Testis (tissue), 5 donors: Measurements from ENCODE around the gene BPIFB4. TPM values are rescaled to one million over a fixed set of nuclear protein-coding genes. Genes with fewer than 3 reads are reported as not detected.

Source experiments
- DNase-seq: peaks from one replicate; pipeline ENCODE4 v3.0.0-alpha.2; 2019
- H3K27ac ChIP-seq, 2 donors: fragments of 200-600 bp; sonication (generic); one replicate each; pipeline ENCODE4 v1.5.1; 2019
- H3K27me3 ChIP-seq: fragments of 200-600 bp; sonication (generic); one replicate; pipeline ENCODE4 v1.5.1; 2019
- H3K36me3 ChIP-seq: fragments of 200-600 bp; sonication (generic); one replicate; pipeline ENCODE4 v1.5.1; 2017; ENCODE audit warnings: low read depth; ENCODE audit errors: missing control alignments
- H3K4me1 ChIP-seq: fragments of 200-600 bp; sonication (generic); one replicate; pipeline ENCODE4 v1.5.1; 2019
- H3K4me3 ChIP-seq, 2 donors: fragments of 200-600 bp; sonication (generic); one replicate each; pipeline ENCODE4 v1.5.1; 2017 to 2019
- H3K9me3 ChIP-seq: fragments of 200-600 bp; sonication (generic); one replicate; pipeline ENCODE4 v1.5.1; 2017
- CTCF ChIP-seq, 3 experiments: fragments of 450-650 bp in 2 of 3; fragments of 200-600 bp in 1 of 3; sonication (generic) in 1 of 3; IDR thresholded peaks; one replicate each; pipeline ENCODE4 v1.5.1; 2016 to 2019; ENCODE audit warnings: antibody characterized with exemption in 3 of 3, mild to moderate bottlenecking in 2 of 3, moderate library complexity in 1 of 3
- POLR2A ChIP-seq: fragments of 450-650 bp; IDR thresholded peaks from one replicate; pipeline ENCODE4 v1.6.1; 2017; ENCODE audit warnings: antibody characterized with exemption, mild to moderate bottlenecking, moderate library complexity
- WGBS, 2 donors: methylation state at CpG; one replicate each; pipeline ENCODE4 v1.1.5; 2018; 5-methylcytosine and 5-hydroxymethylcytosine counted together
- intact Hi-C: fragments of 100-400 bp; cut with DNase I; formaldehyde crosslinking; loops from one replicate; pipeline ENCODE4 v1.15.1; 2023; ENCODE audit warnings: low total_unique reads
- long read RNA-seq, 2 donors: transcript quantifications; one replicate each; lab custom pipeline, GENCODE V29; 2026
- polyA plus RNA-seq: library from polyadenylated mRNA; stranded (reverse); fragments of 350-450 nt; fragmentation: Illumina TruSeq; extraction: RNeasy Lipid Tissue Mini Kit (QIAGEN cat#74804); gene quantifications from one replicate; pipeline ENCODE4 v1.2.3, GENCODE V29; 2014; ENCODE audit warnings: low read depth, low replicate concordance; ENCODE audit not compliant: insufficient read depth
- total RNA-seq, 2 donors: library from RNA; depleted of rRNA; stranded (reverse); fragments of >200 nt; gene quantifications; one replicate each; pipeline ENCODE4 v1.2.3, GENCODE V29; 2016

Gene BPIFB4
- total RNA-seq (1 to 10 TPM; 1.1 to 1.2 TPM), polyA plus RNA-seq (1.7 TPM)
- long read RNA-seq, donor 1: 0 reads
- long read RNA-seq, donor 2: 0 reads

- intact Hi-C loops: no loop called here
- DNase-seq: no peak
- H3K36me3 ChIP-seq: no peaks in the 10 kb centered on the region
- H3K27me3 ChIP-seq: no peaks in the 10 kb centered on the region
- H3K9me3 ChIP-seq: no peaks in the 10 kb centered on the region
- 74 to 89% methylated on average over 2 of the region's 2 CpGs for WGBS, 2 donors
- no peak within 1 kb of the TSS for H3K4me3 ChIP-seq
- H3K27ac ChIP-seq: no peak within 1 kb of the TSS
- no peaks in the 10 kb centered on the region for H3K4me1 ChIP-seq
- no peak for TF ChIP-seq POLR2A
- TF ChIP-seq CTCF (IDR thresholded peaks at IDR 0.05): no peak
Measured at GRCh38 chr20:33079259-33079658, at the start of gene BPIFB4. BPIFB4 (plus strand) TSS chr20:33079643; CDS start chr20:33081527, 1,884 bp downstream.

GRCh38 chr20:33030076-33030475 lies 49.4 kb upstream of the BPIFB4 start:
- no peaks in the 10 kb centered on the region for H3K27me3 ChIP-seq
- H3K4me1 ChIP-seq: no peaks in the 10 kb centered on the region
- no peaks in the 10 kb centered on the region for H3K36me3 ChIP-seq
- H3K4me3 ChIP-seq: no peak overlapping the region
- no peaks in the 10 kb centered on the region for H3K9me3 ChIP-seq
- WGBS, 2 donors: 83% methylated on average over 9 of the region's 9 CpGs
- DNase-seq: no peak
- intact Hi-C loops: no loop called here
- H3K27ac ChIP-seq: no peak overlapping the region
- TF ChIP-seq CTCF (IDR thresholded peaks at IDR 0.05): no peak
- no peak for TF ChIP-seq POLR2A

- H3K36me3 ChIP-seq: no peaks in the 10 kb centered on the region
- intact Hi-C loops: no loop called here
- H3K4me1 ChIP-seq: no peaks in the 10 kb centered on the region
- no peak for DNase-seq
- WGBS, 2 donors: 82 to 85% methylated on average over 6 of the region's 6 CpGs
- H3K4me3 ChIP-seq: no peak overlapping the region
- no peak for TF ChIP-seq CTCF (IDR thresholded peaks at IDR 0.05)
- no peak for TF ChIP-seq POLR2A
- H3K9me3 ChIP-seq: no peaks in the 10 kb centered on the region
- no peaks in the 10 kb centered on the region for H3K27me3 ChIP-seq
- no peak overlapping the region for H3K27ac ChIP-seq
Measured at GRCh38 chr20:33030569-33030968, 48.9 kb upstream of the BPIFB4 start.

GRCh38 chr20:33031531-33031930 lies 47.9 kb upstream of the BPIFB4 start, which contains the start of gene BPIFB6:
BPIFB6 (plus strand) TSS chr20:33031648; CDS start chr20:33031648, 0 bp downstream.
- intact Hi-C loops: no loop called here
- DNase-seq: no peak
- no peak within 1 kb of the TSS for H3K4me3 ChIP-seq
- 67 to 98% methylated on average over 3 to 10 of the region's 10 CpGs for WGBS, 2 donors
- H3K27ac ChIP-seq: no peak within 1 kb of the TSS
- no peaks in the 10 kb centered on the region for H3K36me3 ChIP-seq
- H3K4me1 ChIP-seq: no peaks in the 10 kb centered on the region
- no peaks in the 10 kb centered on the region for H3K27me3 ChIP-seq
- no peaks in the 10 kb centered on the region for H3K9me3 ChIP-seq
- no peak for TF ChIP-seq POLR2A
- TF ChIP-seq CTCF (IDR thresholded peaks at IDR 0.05): no peak

- H3K9me3 ChIP-seq: no peaks in the 10 kb centered on the region
- no peak for DNase-seq
- H3K36me3 ChIP-seq: no peaks in the 10 kb centered on the region
- no peak overlapping the region for H3K27ac ChIP-seq
- intact Hi-C loops: no loop called here
- H3K27me3 ChIP-seq: no peaks in the 10 kb centered on the region
- 86 to 93% methylated on average over 6 of the region's 6 CpGs for WGBS, 2 donors
- no peaks in the 10 kb centered on the region for H3K4me1 ChIP-seq
- H3K4me3 ChIP-seq: no peak overlapping the region
- no peak for TF ChIP-seq POLR2A
- TF ChIP-seq CTCF (IDR thresholded peaks at IDR 0.05): no peak
Measured at GRCh38 chr20:33032555-33032954, 46.9 kb upstream of the BPIFB4 start.
